K562 treated with DMSO at 1 percent for 48 hours (cell line): ENCODE results near the gene CST11. TPM values are rescaled to one million over a fixed set of nuclear protein-coding genes. Genes with fewer than 3 reads are reported as not detected.

Experiments
- total RNA-seq: library from RNA; unstranded; fragments of 300-600 nt; gene quantifications from 2 replicates; pipeline ENCODE4 v1.2.3, GENCODE V29; 2022; ENCODE audit warnings: low replicate concordance; ENCODE audit errors: extremely low read depth

Gene CST11, protein sequence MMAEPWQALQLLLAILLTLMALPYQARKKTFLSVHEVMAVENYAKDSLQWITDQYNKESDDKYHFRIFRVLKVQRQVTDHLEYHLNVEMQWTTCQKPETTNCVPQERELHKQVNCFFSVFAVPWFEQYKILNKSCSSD
- not detected in 2 replicates for total RNA-seq

DNA sequence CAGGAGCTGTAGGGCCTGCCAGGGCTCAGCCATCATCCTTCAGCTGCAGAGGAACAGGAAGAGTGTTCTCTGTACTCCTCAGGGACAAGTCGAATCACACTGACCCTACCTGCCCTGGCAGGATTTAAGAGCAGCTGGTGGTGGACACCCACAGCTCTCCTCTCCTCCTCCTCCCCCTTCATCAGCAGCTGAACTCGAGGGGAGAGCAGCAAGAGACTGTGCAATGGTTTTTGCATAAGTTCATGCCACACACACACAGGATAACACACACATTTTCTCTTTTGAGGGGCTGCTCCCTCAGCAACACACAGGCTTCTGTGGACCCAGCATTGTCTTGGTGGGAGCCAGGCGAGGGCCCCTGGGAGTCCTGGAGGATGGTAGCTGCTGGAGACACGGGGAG, at the start of gene CST11:
CST11 (minus strand) TSS at position 101 of the 400 bp plus-strand sequence; CDS start at position 36, 65 bp downstream.

DNA sequence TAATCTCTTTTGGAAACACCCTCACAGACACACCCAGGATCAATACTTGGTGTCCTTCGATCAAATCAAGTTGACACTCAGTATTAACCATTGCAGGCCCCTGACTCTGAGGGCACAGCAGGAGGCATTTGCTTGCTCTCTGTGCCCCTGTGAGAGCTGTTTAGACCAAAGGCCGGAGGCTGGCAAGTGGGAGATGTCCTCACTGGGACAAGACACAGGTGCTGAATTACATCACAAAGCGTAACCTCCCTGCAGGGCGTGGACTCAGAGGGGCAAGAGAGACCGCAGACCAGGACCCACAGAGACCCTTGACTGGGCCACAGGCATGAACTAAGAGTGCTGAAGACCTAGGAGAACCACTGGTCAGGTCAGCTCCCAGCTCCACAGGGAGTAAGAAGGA, 38.1 kb upstream of the CST11 start, which contains the start of gene CST8:
CST8 (plus strand) TSS at position 301 of the 400 bp plus-strand sequence. CDS start 551 bp downstream, outside the sequence.

DNA sequence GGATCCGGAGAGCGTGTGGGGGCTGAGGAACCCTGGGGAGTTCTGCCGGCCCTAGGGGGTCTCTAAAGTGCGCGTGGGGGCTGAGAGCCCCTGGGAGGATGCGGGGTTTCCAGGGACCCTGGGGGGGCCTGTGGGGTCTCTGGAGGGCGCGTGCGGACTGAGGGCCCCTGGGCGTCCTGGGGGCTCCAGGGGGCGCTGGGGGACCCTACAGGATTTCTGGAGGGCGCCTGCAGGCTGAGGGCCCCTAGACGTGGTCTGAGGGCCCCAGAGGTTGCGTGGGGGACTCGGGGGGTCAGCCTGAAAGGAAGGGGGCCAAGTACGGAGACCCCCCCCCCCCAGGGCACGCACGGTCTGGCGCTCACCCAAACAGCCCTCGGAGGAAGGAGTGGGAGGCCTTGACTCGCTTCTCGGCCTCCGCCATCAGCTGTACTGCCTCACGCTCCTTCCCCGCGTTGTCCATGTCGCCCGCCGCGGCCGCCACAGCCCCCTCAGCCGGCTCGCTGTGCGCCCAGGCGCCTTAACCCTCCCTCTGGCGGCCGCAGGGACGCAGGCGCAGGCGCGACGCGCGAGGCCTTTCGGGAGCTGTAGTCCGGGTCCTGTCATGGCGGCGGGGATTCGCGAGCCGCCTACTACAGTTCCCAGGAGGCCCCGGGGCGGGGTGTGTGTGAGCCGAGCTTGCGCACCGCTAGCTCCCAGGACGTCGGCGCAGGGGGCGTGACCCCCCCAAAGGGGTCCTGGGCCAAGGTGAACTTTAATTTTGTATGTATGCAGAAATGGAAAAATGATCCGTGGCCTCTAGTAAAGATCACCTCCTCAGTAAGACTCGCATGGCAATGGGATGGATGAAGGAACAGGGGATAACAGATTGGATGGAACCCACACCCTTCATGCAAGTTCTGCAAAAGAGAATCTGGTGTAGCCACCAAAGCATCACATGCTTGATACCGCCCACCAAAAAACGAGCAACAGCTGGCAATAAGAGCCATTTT, 31.4 kb downstream of the CST11 start, which contains the start of gene NAPB:
NAPB (minus strand) TSS at position 546 of the 989 bp plus-strand sequence; CDS start at position 460, 86 bp downstream.

Other genes starting within 250 kb of the CST11 start
- not detected in 2 replicates for gene NXT1, start 102.1 kb downstream of the CST11 start, total RNA-seq
- gene GZF1, start 90.7 kb downstream of the CST11 start, total RNA-seq = not detected in 2 replicates
- not detected in 2 replicates for gene NAPB, start 31.4 kb downstream of the CST11 start, total RNA-seq
- not detected in 2 replicates for gene CSTL1, start 13.2 kb downstream of the CST11 start, total RNA-seq
- gene CST8, start 38.2 kb upstream of the CST11 start, total RNA-seq = not detected in 2 replicates
- not detected in 2 replicates for gene CST9L, start 115.6 kb upstream of the CST11 start, total RNA-seq
- gene CST9, start 153.0 kb upstream of the CST11 start, total RNA-seq = not detected in 2 replicates
- gene CST3, start 185.1 kb upstream of the CST11 start, total RNA-seq = not detected in 2 replicates
- gene CST4, start 236.2 kb upstream of the CST11 start, total RNA-seq = not detected in 2 replicates